Measurements from ENCODE around the gene LRRC1.

DNA sequence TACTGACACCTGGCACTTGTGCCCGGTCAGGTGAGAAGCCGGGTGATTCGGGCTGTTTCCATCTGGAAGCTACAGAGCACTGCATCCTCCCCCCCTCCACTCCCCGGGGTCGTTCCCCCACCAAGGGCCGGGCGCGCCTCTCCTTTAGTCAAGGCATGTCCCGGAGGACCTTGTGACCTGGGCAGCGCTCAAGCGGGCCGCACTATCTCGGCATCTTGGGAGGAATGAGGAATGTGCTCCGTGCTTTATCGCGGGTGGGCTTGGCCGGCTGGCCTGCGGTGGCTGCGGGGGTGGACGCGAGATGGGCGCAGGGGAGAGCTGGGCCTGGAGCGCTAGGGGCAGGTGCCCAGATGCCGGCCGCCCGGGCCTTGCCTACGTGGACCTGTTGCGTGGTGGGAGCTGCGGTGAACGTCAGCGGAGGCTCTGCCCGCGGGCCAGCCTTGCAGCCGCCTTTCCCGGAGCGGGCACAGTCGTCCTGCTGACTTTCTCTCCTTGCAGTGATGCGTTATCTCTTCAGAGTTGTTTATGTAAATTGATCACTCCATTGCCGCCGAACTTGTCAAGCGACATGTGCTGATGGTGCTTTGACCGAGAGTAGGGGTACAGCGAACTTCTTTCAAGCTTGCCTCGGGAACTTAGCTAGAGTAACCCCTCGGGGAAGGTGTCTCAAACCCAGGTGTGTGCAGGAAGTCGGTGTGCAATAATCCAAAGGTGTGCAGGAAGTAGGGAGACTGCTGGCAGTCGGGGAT, 1.1 kb downstream of the LRRC1 start:
- no peak for TF ChIP-seq ZFP3 (CRISPR knock-in tag; IDR thresholded peaks at IDR 0.05)
- TF ChIP-seq ZFP30 (CRISPR knock-in tag; IDR thresholded peaks at IDR 0.05) = no peak
- no peak for TF ChIP-seq ZNF70 (CRISPR knock-in tag; IDR thresholded peaks at IDR 0.05)
- TF ChIP-seq BACH2 (CRISPR knock-in tag; IDR thresholded peaks at IDR 0.05; ENCODE audit: borderline replicate concordance) = no peak
- no peak for TF ChIP-seq ISL1 (CRISPR knock-in tag; IDR thresholded peaks at IDR 0.05)
